Inflammatory macrophage (primary cell): ENCODE data around the gene PRKAB1.

ENCODE experiments used
- DNase-seq, 2 donors: peaks; one replicate each; pipeline ENCODE4 v3.0.0-alpha.2; 2020 to 2022

The PRKAB1 gene

GRCh38 chr12:119664642-119665041 lies 3.3 kb upstream of the PRKAB1 start:
- no peak for DNase-seq

- no peak for DNase-seq
Observed at GRCh38 chr12:119665164-119665929, 2.6 kb upstream of the PRKAB1 start.

GRCh38 chr12:119666226-119666795 lies 1.6 kb upstream of the PRKAB1 start:
- DNase-seq: peak; percentile 46 to 54

GRCh38 chr12:119666900-119667576 lies 895 bp upstream of the PRKAB1 start:
- peak; percentile 4 to 12 for DNase-seq

GRCh38 chr12:119668324-119668841 lies 450 bp downstream of the PRKAB1 start:
- peak in 1 of 2 donors; percentile 7 for DNase-seq

GRCh38 chr12:119669744-119670472 lies 2.0 kb downstream of the PRKAB1 start:
- DNase-seq: no peak

- DNase-seq: no peak
Observed at GRCh38 chr12:119671070-119671469, 3.1 kb downstream of the PRKAB1 start.

GRCh38 chr12:119672194-119672593 lies 4.3 kb downstream of the PRKAB1 start:
- DNase-seq: no peak

- DNase-seq: no peak
Observed at GRCh38 chr12:119673634-119674033, 5.7 kb downstream of the PRKAB1 start.

GRCh38 chr12:119674560-119674959 lies 6.6 kb downstream of the PRKAB1 start:
- no peak for DNase-seq

- peak in 1 of 2 donors; percentile 20 for DNase-seq
Observed at GRCh38 chr12:119676022-119676421, 8.1 kb downstream of the PRKAB1 start.

GRCh38 chr12:119676573-119676972 lies 8.6 kb downstream of the PRKAB1 start:
- no peak for DNase-seq

GRCh38 chr12:119678459-119678858 lies 10.5 kb downstream of the PRKAB1 start:
- DNase-seq: no peak

GRCh38 chr12:119679081-119679480 lies 11.1 kb downstream of the PRKAB1 start:
- no peak for DNase-seq

- DNase-seq: no peak
Observed at GRCh38 chr12:119679490-119679889, 11.6 kb downstream of the PRKAB1 start.

- DNase-seq: no peak
Observed at GRCh38 chr12:119681111-119681510, 13.2 kb downstream of the PRKAB1 start.

- DNase-seq: no peak
Observed at GRCh38 chr12:119681728-119682638, 14.1 kb downstream of the PRKAB1 start.

- DNase-seq: peak; percentile 55 to 72
Observed at GRCh38 chr12:119682639-119683252, 14.8 kb downstream of the PRKAB1 start.

- DNase-seq: no peak
Observed at GRCh38 chr12:119683413-119683812, 15.5 kb downstream of the PRKAB1 start.

- DNase-seq: no peak
Observed at GRCh38 chr12:119683816-119684215, 15.9 kb downstream of the PRKAB1 start.

- DNase-seq: no peak
Observed at GRCh38 chr12:119684711-119685369, 16.9 kb downstream of the PRKAB1 start.
